Smooth muscle cell (in vitro differentiated cells): ENCODE measurements around the gene UFSP1. TPM values are rescaled to one million over a fixed set of nuclear protein-coding genes. Genes with fewer than 3 reads are reported as not detected.
A peak's percentile ranks its signal among the peaks of the same experiment; 100 is the strongest.
"Not testable (repeated sequence)": the region's sequence is repeated elsewhere in the genome, so short reads cannot be mapped to it uniquely, and the experiment has no call there.

ENCODE experiments used
- DNase-seq: peaks from one replicate; lab custom pipeline; 2025; ENCODE audit not compliant: unreplicated experiment; lab: John Stamatoyannopoulos, UW
- H2AFZ ChIP-seq: fragments of 200-600 bp; sonication (generic); 2 replicates; pipeline ENCODE4 v1.6.0; 2016; ENCODE audit warnings: antibody characterized with exemption, low read depth, mild to moderate bottlenecking
- H3F3A ChIP-seq: fragments of 200-600 bp; sonication (generic); 2 replicates; pipeline ENCODE4 v1.6.0; 2017; ENCODE audit warnings: antibody characterized with exemption, low read depth
- H3K27ac ChIP-seq: fragments of 200-600 bp; sonication (generic); 2 replicates; pipeline ENCODE4 v1.5.1; 2016; ENCODE audit warnings: low read depth, mild to moderate bottlenecking
- H3K27me3 ChIP-seq: fragments of 200-600 bp; sonication (generic); 2 replicates; pipeline ENCODE4 v1.6.1; 2016; ENCODE audit warnings: low read depth, mild to moderate bottlenecking
- H3K36me3 ChIP-seq: fragments of 200-600 bp; sonication (generic); 2 replicates; pipeline ENCODE4 v1.5.1; 2016; ENCODE audit warnings: low read depth
- H3K4me1 ChIP-seq: fragments of 200-600 bp; sonication (generic); 2 replicates; pipeline ENCODE4 v1.5.1; 2016; ENCODE audit warnings: low read depth
- H3K4me2 ChIP-seq: fragments of 200-600 bp; sonication (generic); 2 replicates; pipeline ENCODE4 v1.6.0; 2016; ENCODE audit warnings: mild to moderate bottlenecking
- H3K4me3 ChIP-seq: fragments of 200-600 bp; sonication (generic); 2 replicates; pipeline ENCODE4 v1.5.1; 2016; ENCODE audit warnings: mild to moderate bottlenecking
- H3K79me2 ChIP-seq: fragments of 200-600 bp; sonication (generic); 2 replicates; pipeline ENCODE4 v1.6.0; 2016; ENCODE audit warnings: low read depth, mild to moderate bottlenecking
- H3K9ac ChIP-seq: fragments of 200-600 bp; sonication (generic); 2 replicates; pipeline ENCODE4 v1.6.0; 2016; ENCODE audit warnings: low read depth
- H3K9me3 ChIP-seq: fragments of 200-600 bp; sonication (generic); replicated peaks from 2 replicates; pipeline ENCODE4 v1.5.1; 2016; ENCODE audit warnings: low read depth
- H4K20me1 ChIP-seq: fragments of 200-600 bp; sonication (generic); 2 replicates; pipeline ENCODE4 v1.6.0; 2016; ENCODE audit warnings: low read depth
- CTCF ChIP-seq: fragments of 200-600 bp; sonication (generic); IDR thresholded peaks from 2 replicates; pipeline ENCODE4 v1.5.1; 2017; ENCODE audit warnings: borderline replicate concordance, mild to moderate bottlenecking, antibody characterized with exemption; ENCODE audit not compliant: insufficient read depth, poor library complexity, severe bottlenecking
- WGBS: methylation state at CpG from one replicate; pipeline ENCODE4 v1.1.7; 2016; ENCODE audit warnings: low lambda C conversion rate; 5-methylcytosine and 5-hydroxymethylcytosine counted together
- polyA plus RNA-seq: library from polyadenylated mRNA; unstranded; fragments of >200 nt; fragmentation: Nextera tagmentation; extraction: Ambion mirVana; gene quantifications from 2 replicates; pipeline ENCODE4 v1.2.1, GENCODE V29; 2016
- total RNA-seq: library from RNA; depleted of rRNA; stranded (reverse); fragments of >200 nt; gene quantifications from 2 replicates; pipeline ENCODE4 v1.2.3, GENCODE V29; 2014

The UFSP1 gene
- total and polyA plus RNA-seq, 2 experiments from 2014 or later: 1.2 to 2.6 TPM

GRCh38 chr7:100929808-100930174, 40.3 kb upstream of the UFSP1 start:
- Histone ChIP-seq H3K36me3 (no peaks in the 10 kb centered on the region), H3K4me3 (no peak overlapping the region), H2AFZ (no peak overlapping the region), H3K4me2 (no peak overlapping the region), H3K27ac (peak overlapping the region; percentile 57), H3K9ac (no peak overlapping the region), H3F3A (no peaks in the 10 kb centered on the region), H3K9me3 (no peaks in the 10 kb centered on the region), H3K79me2 (no peaks in the 10 kb centered on the region), H3K27me3 (no peaks in the 10 kb centered on the region), H4K20me1 (no peaks in the 10 kb centered on the region), H3K4me1 (no peaks in the 10 kb centered on the region)
- 88% methylated on average over 1 of the region's 1 CpG for WGBS
- no peak for TF ChIP-seq CTCF
- no peak for DNase-seq

GRCh38 chr7:100923616-100924015, 34.1 kb upstream of the UFSP1 start:
- H3K9ac ChIP-seq, H2AFZ ChIP-seq, H3K36me3 ChIP-seq, H3K27me3 ChIP-seq, H3K4me3 ChIP-seq, DNase-seq, H3K4me2 ChIP-seq, H4K20me1 ChIP-seq, H3K27ac ChIP-seq, H3F3A ChIP-seq, H3K4me1 ChIP-seq, H3K9me3 ChIP-seq, H3K79me2 ChIP-seq: not testable (repeated sequence)
- 49% methylated on average over 4 of the region's 4 CpGs for WGBS

GRCh38 chr7:100921039-100921438, 31.5 kb upstream of the UFSP1 start:
- H3K4me1 ChIP-seq: no peaks in the 10 kb centered on the region
- no peaks in the 10 kb centered on the region for H3K27me3 ChIP-seq
- no peaks in the 10 kb centered on the region for H3F3A ChIP-seq
- H3K4me3 ChIP-seq: no peak overlapping the region
- H3K36me3 ChIP-seq: no peaks in the 10 kb centered on the region
- no peak overlapping the region for H3K4me2 ChIP-seq
- no peak for TF ChIP-seq CTCF
- H4K20me1 ChIP-seq: no peaks in the 10 kb centered on the region
- no peak for DNase-seq
- no peak overlapping the region for H2AFZ ChIP-seq
- no peak overlapping the region for H3K27ac ChIP-seq
- no peaks in the 10 kb centered on the region for H3K79me2 ChIP-seq
- H3K9ac ChIP-seq: no peak overlapping the region
- no peaks in the 10 kb centered on the region for H3K9me3 ChIP-seq

- DNase-seq, H4K20me1 ChIP-seq, H3K36me3 ChIP-seq, H3K4me2 ChIP-seq, H3K9ac ChIP-seq, H3K4me3 ChIP-seq, H3K4me1 ChIP-seq, H3K27me3 ChIP-seq, H3K9me3 ChIP-seq, H3K79me2 ChIP-seq, H2AFZ ChIP-seq, H3F3A ChIP-seq, H3K27ac ChIP-seq: not testable (repeated sequence)
- WGBS: 81% methylated on average over 9 of the region's 9 CpGs
Observed at GRCh38 chr7:100919779-100920437, 30.4 kb upstream of the UFSP1 start.

- not testable (repeated sequence) for H3K27ac ChIP-seq, H4K20me1 ChIP-seq, DNase-seq, H3K27me3 ChIP-seq, H3F3A ChIP-seq, H2AFZ ChIP-seq, H3K4me2 ChIP-seq, H3K4me1 ChIP-seq, H3K9ac ChIP-seq, H3K36me3 ChIP-seq, H3K4me3 ChIP-seq, H3K9me3 ChIP-seq, H3K79me2 ChIP-seq
- WGBS: 96% methylated on average over 5 of the region's 5 CpGs
Observed at GRCh38 chr7:100919335-100919734, 29.8 kb upstream of the UFSP1 start.
